Ovary (tissue), 9 donors: ENCODE data around the gene CC2D2A. TPM values are rescaled to one million over a fixed set of nuclear protein-coding genes. Genes with fewer than 3 reads are reported as not detected.

ENCODE experiments used
- DNase-seq, 5 donors: peaks; one replicate each; pipeline ENCODE4 v3.0.0-alpha.2; 2019 to 2020
- H3K27ac ChIP-seq, 2 donors: fragments of 200-600 bp; one replicate each; pipeline versions ENCODE4 v1.5.1 to v1.8.0; 2019 to 2022
- H3K27me3 ChIP-seq: fragments of 200-600 bp; one replicate; pipeline ENCODE4 v1.8.0; 2022
- H3K36me3 ChIP-seq: fragments of 200-600 bp; sonication (generic); one replicate; pipeline ENCODE4 v1.5.1; 2019
- H3K4me1 ChIP-seq: one replicate; pipeline ENCODE4 v1.8.1; 2013; ENCODE audit warnings: mild to moderate bottlenecking, moderate library complexity; ENCODE audit not compliant: insufficient read depth
- H3K4me3 ChIP-seq: fragments of 200-600 bp; sonication (generic); one replicate; pipeline ENCODE4 v1.5.1; 2017
- H3K9me3 ChIP-seq, 2 donors: fragments of 200-600 bp in 1 of 2; sonication (generic) in 1 of 2; one replicate each; pipeline versions ENCODE4 v1.5.1 to v1.8.1; 2013 to 2019; ENCODE audit warnings: mild to moderate bottlenecking in 1 of 2, moderate library complexity in 1 of 2
- CTCF ChIP-seq, 3 donors: fragments of 450-650 bp in 2 of 3; fragments of 200-600 bp in 1 of 3; IDR thresholded peaks; one replicate each; pipeline versions ENCODE4 v1.5.1 to v1.8.0; 2016 to 2022; ENCODE audit warnings: antibody characterized with exemption in 3 of 3, mild to moderate bottlenecking in 1 of 3
- EP300 ChIP-seq: sonication (generic); formaldehyde crosslinking; IDR thresholded peaks from one replicate; pipeline ENCODE4 v1.6.1; 2017; ENCODE audit warnings: antibody characterized with exemption
- POLR2A ChIP-seq: fragments of 450-650 bp; IDR thresholded peaks from one replicate; pipeline ENCODE4 v1.6.1; 2017; ENCODE audit warnings: antibody characterized with exemption, mild to moderate bottlenecking, moderate library complexity
- WGBS, 3 donors: extraction: QIAGEN DNeasy Blood & Tissue Kit in 1 of 3; methylation state at CpG; one replicate each; pipeline versions ENCODE4 v1.1.5 to v1.1.7; 2013 to 2017; 5-methylcytosine and 5-hydroxymethylcytosine counted together
- intact Hi-C, 4 donors: fragments of 100-400 bp; cut with DNase I; formaldehyde crosslinking; loops; one replicate each; pipeline versions ENCODE4 v1.11.0 to v1.15.1; 2022 to 2023
- polyA plus RNA-seq, 2 donors: library from polyadenylated mRNA; stranded (reverse); fragments of 200-250 nt in 1 of 2; fragments of 350-450 nt in 1 of 2; fragmentation: Illumina TruSeq in 1 of 2; extraction: RNeasy Lipid Tissue Mini Kit (QIAGEN cat#74804) in 1 of 2; gene quantifications; one replicate each; pipeline ENCODE4 v1.2.3, GENCODE V29; 2013 to 2014
- total RNA-seq, 7 donors: library from RNA; depleted of rRNA in 2 of 7; stranded (reverse); fragments of >200 nt in 2 of 7; fragmentation: NEBNext Ultra II Directional in 3 of 7; extraction: Animal tissue kit (Norgen Biotek cat#: 25700) in 3 of 7; gene quantifications; one replicate each; pipeline versions ENCODE4 v1.1.0 to v1.2.4, GENCODE V29; 2016 to 2023
- donor health status: DM: no; HTN: no; CAD: no; lungs with moderate emphysema.
- donor health status: DM: no; HTN: no; CAD: no.
- donor health status: Bipolar disorder and iron deficiency.
- donor health status: DM: yes; HTN: yes; CAD: no.
- donor health status: DM: no; HTN: no; CAD: no.
- donor health status: DM: yes; HTN: yes; CAD: no.

Gene CC2D2A
- total and polyA plus RNA-seq, 9 donors: 9.4 to 53.9 (median 17.5) TPM

- intact Hi-C loops: no loop called here
- Histone ChIP-seq H3K4me1 (no peaks in the 10 kb centered on the region), H3K27ac (no peak overlapping the region), H3K27me3 (no peaks in the 10 kb centered on the region), H3K4me3 (no peak overlapping the region), H3K36me3 (no peaks in the 10 kb centered on the region), H3K9me3 (no peaks in the 10 kb centered on the region)
- TF ChIP-seq POLR2A (no peak), CTCF (IDR thresholded peaks at IDR 0.05) (no peak), EP300 (no peak)
- DNase-seq: no peak
- 93 to 94% (median 94%) methylated on average over 3 of the region's 3 CpGs for WGBS, 3 donors
Observed at GRCh38 chr4:15502384-15502783, 32.7 kb downstream of the CC2D2A start.

- 75 to 90% (median 80%) methylated on average over 1 of the region's 1 CpG for WGBS, 3 donors
- TF ChIP-seq CTCF (IDR thresholded peaks at IDR 0.05): no peak
- TF ChIP-seq POLR2A: no peak
- TF ChIP-seq EP300: no peak
- Histone ChIP-seq H3K9me3 (no peaks in the 10 kb centered on the region), H3K27ac (no peak overlapping the region), H3K4me3 (no peak overlapping the region), H3K36me3 (no peaks in the 10 kb centered on the region), H3K27me3 (no peaks in the 10 kb centered on the region), H3K4me1 (no peaks in the 10 kb centered on the region)
- intact Hi-C loops: no loop called here
- no peak for DNase-seq
Observed at GRCh38 chr4:15504041-15504440, 34.4 kb downstream of the CC2D2A start.

- DNase-seq: no peak
Observed at GRCh38 chr4:15506464-15506863, 36.8 kb downstream of the CC2D2A start.

GRCh38 chr4:15507679-15508078 is 38.0 kb downstream of the CC2D2A start:
- Histone ChIP-seq H3K4me3 (no peak overlapping the region), H3K9me3 (no peaks in the 10 kb centered on the region), H3K4me1 (no peaks in the 10 kb centered on the region), H3K27ac (no peak overlapping the region), H3K27me3 (no peaks in the 10 kb centered on the region), H3K36me3 (no peaks in the 10 kb centered on the region)
- no peak for DNase-seq
- intact Hi-C loops: no loop called here
- 76 to 87% (median 83%) methylated on average over 4 of the region's 4 CpGs for WGBS, 3 donors
- TF ChIP-seq EP300: no peak
- no peak for TF ChIP-seq CTCF (IDR thresholded peaks at IDR 0.05)
- no peak for TF ChIP-seq POLR2A

More at GRCh38 chr4:15506464-15506863, 36.8 kb downstream of the CC2D2A start:
- Histone ChIP-seq H3K27me3 (no peaks in the 10 kb centered on the region), H3K4me1 (no peaks in the 10 kb centered on the region), H3K27ac (no peak overlapping the region), H3K4me3 (no peak overlapping the region), H3K9me3 (no peaks in the 10 kb centered on the region), H3K36me3 (no peaks in the 10 kb centered on the region)
- intact Hi-C loops: no loop called here
- WGBS, 3 donors: 81 to 85% (median 84%) methylated on average over 8 of the region's 8 CpGs
- no peak for TF ChIP-seq POLR2A
- no peak for TF ChIP-seq EP300
- no peak for TF ChIP-seq CTCF (IDR thresholded peaks at IDR 0.05)
